ENCODE measurements around the gene CINP.

DNA sequence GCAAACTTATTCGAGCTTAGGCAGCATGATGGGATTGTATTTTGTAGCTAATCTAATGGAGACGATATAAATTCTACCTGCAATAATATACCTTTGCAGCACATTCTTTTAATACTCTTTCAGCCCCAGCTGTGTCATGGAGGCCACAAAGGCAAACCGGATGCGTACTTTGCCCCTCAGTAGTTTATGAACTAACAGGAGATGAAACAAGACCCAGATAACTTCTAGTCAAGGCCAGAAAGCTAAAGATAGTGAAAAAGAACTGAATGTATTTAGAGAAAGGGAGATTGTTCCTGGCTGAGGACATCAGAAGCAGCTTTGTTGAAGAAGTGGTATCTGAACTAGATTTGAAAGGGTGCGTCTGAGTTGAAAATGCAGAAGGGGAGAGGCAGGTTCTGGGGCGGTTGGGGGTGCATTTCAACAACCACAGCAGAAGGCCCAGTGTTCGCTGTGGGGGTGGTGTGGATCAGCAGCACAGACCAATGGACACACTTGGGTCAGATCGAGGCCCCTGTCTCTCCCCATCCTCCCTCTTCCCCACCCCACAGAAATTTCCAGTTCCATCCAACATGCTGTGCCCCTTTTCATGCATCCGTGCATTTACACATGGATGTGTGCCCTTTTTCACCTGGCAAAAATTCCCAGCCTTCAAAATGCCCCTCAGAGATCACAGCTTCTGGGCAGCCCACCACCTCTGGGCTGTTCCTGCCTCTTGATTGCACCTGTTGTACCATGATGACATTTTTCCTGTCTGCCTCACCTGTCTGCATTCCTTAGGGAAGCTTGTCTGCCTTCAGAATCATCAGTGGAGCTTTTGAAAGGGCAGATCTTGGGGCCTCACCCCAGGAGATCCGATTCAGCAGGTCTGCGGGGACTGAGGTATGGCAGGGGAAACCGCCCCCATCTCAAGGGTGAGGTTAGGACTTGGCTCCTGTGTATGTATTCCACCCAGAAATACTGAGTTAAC lies 41.0 kb downstream of the CINP start:
- TF ChIP-seq, protein P1, sequence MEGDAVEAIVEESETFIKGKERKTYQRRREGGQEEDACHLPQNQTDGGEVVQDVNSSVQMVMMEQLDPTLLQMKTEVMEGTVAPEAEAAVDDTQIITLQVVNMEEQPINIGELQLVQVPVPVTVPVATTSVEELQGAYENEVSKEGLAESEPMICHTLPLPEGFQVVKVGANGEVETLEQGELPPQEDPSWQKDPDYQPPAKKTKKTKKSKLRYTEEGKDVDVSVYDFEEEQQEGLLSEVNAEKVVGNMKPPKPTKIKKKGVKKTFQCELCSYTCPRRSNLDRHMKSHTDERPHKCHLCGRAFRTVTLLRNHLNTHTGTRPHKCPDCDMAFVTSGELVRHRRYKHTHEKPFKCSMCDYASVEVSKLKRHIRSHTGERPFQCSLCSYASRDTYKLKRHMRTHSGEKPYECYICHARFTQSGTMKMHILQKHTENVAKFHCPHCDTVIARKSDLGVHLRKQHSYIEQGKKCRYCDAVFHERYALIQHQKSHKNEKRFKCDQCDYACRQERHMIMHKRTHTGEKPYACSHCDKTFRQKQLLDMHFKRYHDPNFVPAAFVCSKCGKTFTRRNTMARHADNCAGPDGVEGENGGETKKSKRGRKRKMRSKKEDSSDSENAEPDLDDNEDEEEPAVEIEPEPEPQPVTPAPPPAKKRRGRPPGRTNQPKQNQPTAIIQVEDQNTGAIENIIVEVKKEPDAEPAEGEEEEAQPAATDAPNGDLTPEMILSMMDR (IDR thresholded peaks at IDR 0.05; ENCODE audit: low read depth, low read length, missing input control): no peak
- TF ChIP-seq TAF1 (conservative IDR thresholded peaks at IDR 0.05): no peak

Measured in liver (tissue), 3 donors.